Stimulated activated effector memory CD8-positive, alpha-beta T cell treated with anti-CD3 and anti-CD28 coated beads, Interleukin-12 subunit alpha, Interleukin-12 subunit beta, amount 100 ng/mL, for 72 hours (primary cell): ENCODE results near the gene MCM7.
A peak's percentile ranks its signal among the peaks of the same experiment; 100 is the strongest.
"Not testable (repeated sequence)": the region's sequence is repeated elsewhere in the genome, so short reads cannot be mapped to it uniquely, and the experiment has no call there.

Experiments used
- ATAC-seq: fragments of 150-1000 bp; cut with Tn5 transposase; 2 replicates; pipeline ENCODE4 v1.10.0; 2021
- DNase-seq, 2 donors: peaks; one replicate each; pipeline ENCODE4 v3.0.0; 2021 to 2022; ENCODE audit warnings: low spot score in 2 of 2
- H3K27ac Mint-ChIP-seq: one replicate; pipeline ENCODE4 v1.8.0; 2022; ENCODE audit warnings: mild to moderate bottlenecking, mixed read lengths
- H3K36me3 Mint-ChIP-seq: one replicate; pipeline ENCODE4 v1.8.0; 2022; ENCODE audit warnings: mild to moderate bottlenecking, mixed read lengths
- H3K4me1 Mint-ChIP-seq: one replicate; pipeline ENCODE4 v1.8.0; 2022; ENCODE audit warnings: mixed read lengths
- H3K4me3 Mint-ChIP-seq: one replicate; pipeline ENCODE4 v1.8.0; 2022; ENCODE audit warnings: mild to moderate bottlenecking, mixed read lengths
- H3K9me3 Mint-ChIP-seq: one replicate; pipeline ENCODE4 v1.8.0; 2022; ENCODE audit warnings: mixed read lengths

The MCM7 gene

GRCh38 chr7:100101016-100101862, at the start of gene MCM7, which contains the start of gene AP4M1:
MCM7 (minus strand) TSS chr7:100101397; CDS start chr7:100101294, 103 bp downstream.
AP4M1 (plus strand) TSS chr7:100101643; CDS start chr7:100101715, 72 bp downstream.
- Mint-ChIP-seq H3K27ac (peak within 1 kb of the TSS; percentile 98), H3K4me1 (peaks cover 46% of the 10 kb centered on the region), H3K36me3 (peaks cover 77% of the 10 kb centered on the region), H3K9me3 (no peaks in the 10 kb centered on the region), H3K4me3 (peak within 1 kb of the TSS; percentile 90)
- ATAC-seq (peak; percentile 93), DNase-seq (peak; percentile 92 to 99)

- peaks cover 46% of the 10 kb centered on the region for H3K36me3 Mint-ChIP-seq
- H3K27ac Mint-ChIP-seq = peak within 1 kb of the TSS; percentile 98
- H3K9me3 Mint-ChIP-seq = no peaks in the 10 kb centered on the region
- peaks cover 36% of the 10 kb centered on the region for H3K4me1 Mint-ChIP-seq
- DNase-seq = peak; percentile 85 to 98
- peak; percentile 98 for ATAC-seq
- H3K4me3 Mint-ChIP-seq = peak within 1 kb of the TSS; percentile 98
Measured at GRCh38 chr7:100148559-100149328, 47.5 kb upstream of the MCM7 start, which contains the start of gene LAMTOR4. LAMTOR4 (plus strand) TSS chr7:100148918; CDS start chr7:100148973, 55 bp downstream.

DNA sequence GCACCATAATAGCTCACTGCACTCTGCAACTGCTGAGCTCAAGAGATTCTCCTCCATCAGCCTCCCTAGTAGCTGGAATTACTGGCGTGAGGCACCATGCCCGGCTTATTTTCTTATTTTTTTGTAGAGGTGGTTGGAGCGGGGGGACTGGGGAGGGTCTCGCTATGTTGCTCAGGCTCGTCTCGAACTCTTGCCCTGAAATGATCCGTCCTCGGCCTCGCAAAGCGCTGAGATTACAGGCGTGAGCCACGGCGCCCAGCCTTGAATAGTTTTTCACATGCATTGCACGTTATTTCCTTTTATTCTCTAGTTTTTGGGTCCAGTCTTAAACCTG, 47.0 kb upstream of the MCM7 start:
- Mint-ChIP-seq H3K4me3 (peak overlapping the region; percentile 98), H3K4me1 (peaks cover 32% of the 10 kb centered on the region), H3K9me3 (no peaks in the 10 kb centered on the region), H3K27ac (peak overlapping the region; percentile 98), H3K36me3 (peaks cover 40% of the 10 kb centered on the region)
- no peak for DNase-seq
- no peak for ATAC-seq

- ATAC-seq (no peak), DNase-seq (no peak)
- Mint-ChIP-seq H3K4me3 (no peak overlapping the region), H3K9me3 (no peaks in the 10 kb centered on the region), H3K36me3 (peaks cover 31% of the 10 kb centered on the region), H3K27ac (no peak overlapping the region), H3K4me1 (peaks cover 24% of the 10 kb centered on the region)
Measured at GRCh38 chr7:100147278-100147677, 46.1 kb upstream of the MCM7 start.

GRCh38 chr7:100146350-100146749, 45.2 kb upstream of the MCM7 start:
- not testable (repeated sequence) for H3K4me3 Mint-ChIP-seq, H3K27ac Mint-ChIP-seq, H3K9me3 Mint-ChIP-seq, DNase-seq, ATAC-seq
- Mint-ChIP-seq H3K4me1 (peaks cover 24% of the 10 kb centered on the region), H3K36me3 (peaks cover 22% of the 10 kb centered on the region)

- Mint-ChIP-seq H3K27ac (no peak overlapping the region), H3K36me3 (no peaks in the 10 kb centered on the region)
- ATAC-seq = no peak
Measured at GRCh38 chr7:100142461-100142860, 41.3 kb upstream of the MCM7 start.

GRCh38 chr7:100141555-100141949, 40.4 kb upstream of the MCM7 start:
- no peak overlapping the region for H3K27ac Mint-ChIP-seq
- ATAC-seq = peak; percentile 13
- peaks cover 8% of the 10 kb centered on the region for H3K4me1 Mint-ChIP-seq
- no peaks in the 10 kb centered on the region for H3K9me3 Mint-ChIP-seq
- DNase-seq = no peak
- H3K4me3 Mint-ChIP-seq = no peak overlapping the region
- H3K36me3 Mint-ChIP-seq = no peaks in the 10 kb centered on the region

More at GRCh38 chr7:100142461-100142860, 41.3 kb upstream of the MCM7 start:
- no peak overlapping the region for H3K4me3 Mint-ChIP-seq
- DNase-seq = no peak
- no peaks in the 10 kb centered on the region for H3K9me3 Mint-ChIP-seq
- peaks cover 8% of the 10 kb centered on the region for H3K4me1 Mint-ChIP-seq

DNA sequence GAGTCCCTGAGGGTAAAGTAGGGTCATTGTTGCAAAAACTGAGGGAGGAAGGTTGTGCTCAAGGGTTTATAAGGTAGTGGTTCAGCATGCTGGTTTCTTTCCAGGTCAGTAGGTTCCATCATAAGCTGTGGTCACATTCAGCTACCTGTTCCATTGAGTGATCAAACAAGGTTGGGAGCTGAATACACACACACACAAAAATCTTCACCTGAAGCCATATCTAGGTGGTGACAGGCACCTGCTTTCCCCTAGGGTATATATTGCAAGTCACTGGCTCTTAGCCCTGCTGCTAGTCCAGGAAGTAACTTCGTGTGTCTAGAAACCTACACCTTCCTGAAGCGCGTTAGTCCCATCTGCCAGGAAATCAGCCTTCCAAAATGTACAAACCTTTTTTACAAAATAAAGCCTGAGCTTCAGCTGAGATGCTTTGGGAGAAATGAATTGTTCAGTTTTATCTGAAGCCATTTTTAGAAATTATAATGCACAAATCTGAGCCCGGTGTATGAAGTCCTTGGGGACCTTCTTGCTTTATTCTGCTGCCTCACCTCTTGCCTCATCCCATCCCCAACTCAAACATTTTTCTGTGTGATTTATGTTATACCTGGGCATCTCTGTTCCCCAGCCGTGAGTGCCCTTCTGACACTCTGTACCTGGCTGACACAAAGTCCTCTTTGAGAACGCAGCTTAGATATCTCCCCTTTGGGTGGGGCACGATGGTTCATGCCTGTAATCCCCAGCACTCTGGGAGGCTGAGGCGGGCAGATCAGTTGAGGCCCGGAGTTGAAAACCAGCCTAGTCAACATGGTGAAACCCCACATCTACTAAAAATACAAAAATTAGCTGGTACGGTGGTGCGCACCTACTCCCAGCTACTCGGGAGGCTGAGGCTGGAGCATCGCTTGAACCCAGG, 36.9 kb upstream of the MCM7 start:
- DNase-seq (no peak), ATAC-seq (no peak)
- Mint-ChIP-seq H3K9me3 (no peaks in the 10 kb centered on the region), H3K36me3 (no peaks in the 10 kb centered on the region), H3K27ac (no peak overlapping the region), H3K4me3 (no peak overlapping the region), H3K4me1 (peaks cover 8% of the 10 kb centered on the region)

DNA sequence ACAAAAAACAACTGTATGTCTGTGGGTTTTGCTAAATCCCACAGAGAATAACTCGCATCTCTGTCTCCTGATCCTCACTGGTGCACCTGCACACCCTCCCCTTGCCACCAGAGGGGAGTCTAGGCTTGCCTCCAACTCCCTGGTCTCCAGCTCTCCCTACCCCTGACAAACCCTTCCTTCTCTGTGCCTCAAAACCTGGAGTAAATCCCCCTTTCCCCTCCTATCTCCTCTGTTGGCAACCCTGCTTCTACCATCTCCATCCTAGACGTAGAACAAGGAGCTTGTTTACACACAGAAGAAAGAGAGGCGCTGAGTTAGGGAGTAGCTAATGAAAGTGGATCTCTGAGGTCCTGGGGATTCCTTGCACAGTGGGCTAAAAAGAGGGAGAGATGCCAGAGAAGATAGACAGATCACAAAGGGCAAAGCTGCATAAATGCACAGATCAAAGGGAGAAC, 31.5 kb upstream of the MCM7 start:
- Mint-ChIP-seq H3K27ac (no peak overlapping the region), H3K4me3 (no peak overlapping the region)
- peak; percentile 86 for ATAC-seq

GRCh38 chr7:100132126-100132525, 30.9 kb upstream of the MCM7 start:
- peaks cover 8% of the 10 kb centered on the region for H3K36me3 Mint-ChIP-seq
- ATAC-seq (no peak), DNase-seq (no peak)
- H3K4me3 Mint-ChIP-seq = peak overlapping the region; percentile 58
- peaks cover 18% of the 10 kb centered on the region for H3K4me1 Mint-ChIP-seq
- no peaks in the 10 kb centered on the region for H3K9me3 Mint-ChIP-seq
- no peak overlapping the region for H3K27ac Mint-ChIP-seq

More for the DNA sequence above, 31.5 kb upstream of the MCM7 start:
- peaks cover 18% of the 10 kb centered on the region for H3K4me1 Mint-ChIP-seq
- DNase-seq = peak in 1 of 2 donors; percentile 73
- H3K36me3 Mint-ChIP-seq = peaks cover 6% of the 10 kb centered on the region
- no peaks in the 10 kb centered on the region for H3K9me3 Mint-ChIP-seq

DNA sequence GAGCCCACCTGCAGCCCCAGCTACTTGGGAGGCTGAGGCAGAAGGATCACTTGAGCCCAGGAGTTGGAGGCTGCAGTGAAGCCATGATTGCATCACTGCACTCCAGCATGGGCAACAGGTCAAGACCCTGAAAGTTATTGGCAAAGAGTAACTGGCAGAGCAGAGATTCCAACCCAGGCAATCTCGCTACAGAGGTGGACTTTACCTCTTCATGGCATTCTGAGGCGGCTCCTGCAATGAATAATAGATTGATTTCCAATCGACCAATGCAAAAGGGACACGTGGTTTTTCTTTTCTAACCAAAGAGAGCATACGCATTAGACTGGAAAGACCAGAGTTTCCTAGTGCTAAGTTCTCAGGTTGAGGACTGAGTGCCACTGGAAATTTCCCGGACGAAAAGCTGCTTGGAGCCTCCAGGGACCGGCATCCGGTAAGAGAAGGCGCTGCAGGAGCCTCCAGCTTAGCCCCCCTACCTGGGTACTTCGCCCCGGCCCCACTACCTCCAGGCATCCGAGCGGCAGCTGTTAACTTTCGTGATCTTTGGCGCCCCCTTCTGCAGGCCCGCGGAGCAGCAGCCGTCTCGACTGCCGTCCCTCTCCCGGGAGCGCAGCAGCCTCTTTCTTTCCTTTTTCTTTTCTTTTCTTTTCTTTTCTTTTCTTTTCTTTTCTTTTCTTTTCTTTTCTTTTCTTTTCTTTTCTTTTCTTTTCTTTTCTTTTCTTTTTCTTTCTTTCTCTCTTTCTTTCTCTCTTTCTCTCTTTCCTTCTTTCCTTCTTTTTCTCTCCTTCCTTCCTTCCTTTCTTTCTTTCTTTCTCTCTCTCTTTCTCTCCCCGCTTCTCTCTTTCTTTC, 29.6 kb upstream of the MCM7 start:
- DNase-seq (peak; percentile 93 to 96), ATAC-seq (peak; percentile 23)
- H3K27ac Mint-ChIP-seq = no peak overlapping the region
- no peaks in the 10 kb centered on the region for H3K9me3 Mint-ChIP-seq
- peak overlapping the region; percentile 58 for H3K4me3 Mint-ChIP-seq
- peaks cover 21% of the 10 kb centered on the region for H3K36me3 Mint-ChIP-seq
- H3K4me1 Mint-ChIP-seq = peaks cover 18% of the 10 kb centered on the region

DNA sequence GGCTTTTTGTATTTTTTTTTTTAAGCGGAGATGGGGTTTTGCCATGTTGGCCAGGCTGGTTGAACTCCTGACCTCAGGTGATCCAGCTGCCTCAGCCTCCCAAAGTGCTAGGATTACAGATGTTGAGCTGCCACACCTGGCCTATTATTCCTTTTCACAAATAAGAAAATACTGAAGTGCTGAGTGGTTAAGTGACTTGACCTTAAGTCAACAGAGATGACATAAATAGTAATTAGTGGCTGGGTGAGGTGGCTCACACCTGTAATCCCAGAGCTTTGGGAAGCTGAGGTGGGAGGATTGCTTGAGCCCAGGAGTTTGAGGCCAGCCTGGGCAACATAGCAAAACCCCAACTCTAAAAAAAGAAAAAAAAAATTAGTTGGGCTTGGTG, 29.0 kb upstream of the MCM7 start:
- H3K4me3 Mint-ChIP-seq, H3K27ac Mint-ChIP-seq, ATAC-seq, DNase-seq, H3K9me3 Mint-ChIP-seq: not testable (repeated sequence)
- H3K4me1 Mint-ChIP-seq = peaks cover 18% of the 10 kb centered on the region
- peaks cover 23% of the 10 kb centered on the region for H3K36me3 Mint-ChIP-seq

DNA sequence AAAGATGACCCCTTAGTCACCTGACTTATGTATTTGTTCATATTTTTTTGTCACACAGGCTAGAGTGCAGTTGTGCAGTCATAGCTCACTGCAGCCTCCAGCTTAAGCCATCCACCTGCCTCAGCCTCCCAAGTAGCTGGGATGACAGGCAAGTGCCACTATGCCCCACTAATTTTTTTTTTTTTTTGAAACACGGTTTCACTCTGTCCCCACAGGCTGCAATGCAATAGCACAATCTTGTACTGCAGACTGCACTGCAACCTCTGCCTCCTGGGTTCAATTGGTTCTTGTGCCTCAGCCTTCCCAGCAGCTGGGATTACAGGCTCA, 27.4 kb upstream of the MCM7 start:
- no peak overlapping the region for H3K27ac Mint-ChIP-seq
- no peak for DNase-seq
- H3K36me3 Mint-ChIP-seq = peaks cover 23% of the 10 kb centered on the region
- peak overlapping the region; percentile 95 for H3K4me3 Mint-ChIP-seq
- no peaks in the 10 kb centered on the region for H3K9me3 Mint-ChIP-seq
- no peak for ATAC-seq
- peaks cover 26% of the 10 kb centered on the region for H3K4me1 Mint-ChIP-seq
